Frontal cortex (tissue), 4 donors: Measurements from ENCODE around the gene RFX2. TPM values are rescaled to one million over a fixed set of nuclear protein-coding genes. Genes with fewer than 3 reads are reported as not detected.

Experiments used
- DNase-seq, 2 donors: peaks; one replicate each; pipeline ENCODE4 v3.0.0; 2012; ENCODE audit warnings: low spot score in 2 of 2
- FAIRE-seq: peaks from 2 replicates; lab custom pipeline; 2012; peaks lifted over from hg19 to GRCh38; lab: Jason Lieb, UNC
- total RNA-seq: library from RNA; depleted of rRNA; stranded (reverse); fragments of >200 nt; gene quantifications from one replicate; pipeline ENCODE4 v1.2.3, GENCODE V29; 2014
- donor health status: control.
- donor health status: control.
- donor health status: control.

RFX2 gene
- total RNA-seq, 1 donor from 2014 or later = 5.7 TPM

- FAIRE-seq (no peak), DNase-seq (no peak)
Measured at GRCh38 chr19:5952193-5953029, 157.9 kb downstream of the RFX2 start.

GRCh38 chr19:5951338-5951861, 158.9 kb downstream of the RFX2 start:
- no peak for DNase-seq

GRCh38 chr19:5950741-5951140, 159.6 kb downstream of the RFX2 start:
- DNase-seq (no peak), FAIRE-seq (no peak)

More at GRCh38 chr19:5951338-5951861, 158.9 kb downstream of the RFX2 start:
- FAIRE-seq = no peak

- FAIRE-seq (no peak), DNase-seq (no peak)
Measured at GRCh38 chr19:5949792-5950305, 160.5 kb downstream of the RFX2 start.

GRCh38 chr19:5948752-5949564, 161.3 kb downstream of the RFX2 start:
- FAIRE-seq (no peak), DNase-seq (no peak)

- DNase-seq (peak; percentile 55 to 72), FAIRE-seq (no peak)
Measured at GRCh38 chr19:5947435-5947834, 162.9 kb downstream of the RFX2 start.

GRCh38 chr19:5943623-5944022, 166.7 kb downstream of the RFX2 start:
- no peak for FAIRE-seq
- no peak for DNase-seq

Other genes with a start within 250 kb of the RFX2 start
- gene FUT5, start 240.0 kb downstream of the RFX2 start, total RNA-seq = not detected
- gene NDUFA11, start 206.7 kb downstream of the RFX2 start, total RNA-seq = 97.8 TPM
- 3.7 TPM for gene VMAC, start 205.6 kb downstream of the RFX2 start, total RNA-seq
- gene CAPS, start 196.2 kb downstream of the RFX2 start, total RNA-seq = 2.4 TPM
- 41.6 TPM for gene RANBP3, start 132.4 kb downstream of the RFX2 start, total RNA-seq
- gene ACSBG2, start 25.2 kb upstream of the RFX2 start, total RNA-seq = not detected
- 8.6 TPM for gene MLLT1, start 169.5 kb upstream of the RFX2 start, total RNA-seq
- gene ACER1, start 223.1 kb upstream of the RFX2 start, total RNA-seq = not detected